K562 (cell line): Measurements from ENCODE around the gene USB1. TPM values are rescaled to one million over a fixed set of nuclear protein-coding genes. Genes with fewer than 3 reads are reported as not detected.

Experiments used
- CBFA2T3 ChIP-seq: fragments of 450-650 bp; IDR thresholded peaks from 2 replicates; pipeline ENCODE4 v1.6.1; 2017
- CEBPB ChIP-seq: fragments of 450-650 bp; IDR thresholded peaks from 2 replicates; pipeline ENCODE4 v1.6.1; 2016; ENCODE audit warnings: missing genetic modification characterization, missing compliant biosample characterization
- CLOCK ChIP-seq: fragments of 250-450 bp; sonication (Bioruptor Pico); IDR thresholded peaks from 2 replicates; pipeline ENCODE4 v1.4.0; 2020; ENCODE audit warnings: mild to moderate bottlenecking, moderate library complexity, borderline replicate concordance
- E2F1 ChIP-seq: sonication (generic); formaldehyde crosslinking; IDR thresholded peaks from 2 replicates; pipeline ENCODE4 v1.8.1; 2023; ENCODE audit warnings: mild to moderate bottlenecking, missing genetic modification reagents, moderate library complexity
- ELK1 ChIP-seq: sonication (generic); formaldehyde crosslinking; IDR thresholded peaks from 2 replicates; pipeline ENCODE4 v1.8.1; 2022; ENCODE audit warnings: missing genetic modification reagents
- EP400 ChIP-seq: fragments of 450-650 bp; IDR thresholded peaks from 2 replicates; pipeline ENCODE4 v1.6.1; 2017; ENCODE audit warnings: antibody characterized with exemption, mild to moderate bottlenecking, moderate library complexity
- GATAD2B ChIP-seq: fragments of 450-650 bp; IDR thresholded peaks from 2 replicates; pipeline ENCODE4 v1.6.1; 2017; ENCODE audit warnings: mild to moderate bottlenecking, borderline replicate concordance
- HNRNPH1 ChIP-seq: fragments of 200-400 bp; formaldehyde crosslinking; optimal IDR thresholded peaks from 2 replicates; pipeline ENCODE3; 2017; ENCODE audit warnings: low read depth, mild to moderate bottlenecking, low read length, moderate library complexity
- MCM2 ChIP-seq: fragments of 450-650 bp; IDR thresholded peaks from 2 replicates; pipeline ENCODE4 v1.6.1; 2017; ENCODE audit warnings: low read depth, mild to moderate bottlenecking
- MGA ChIP-seq: fragments of 450-650 bp; IDR thresholded peaks from 2 replicates; pipeline ENCODE4 v1.6.1; 2016; ENCODE audit warnings: mild to moderate bottlenecking, moderate library complexity
- XRCC5 ChIP-seq: fragments of 200-400 bp; formaldehyde crosslinking; IDR thresholded peaks from 2 replicates; pipeline ENCODE4 v1.6.1; 2017; ENCODE audit warnings: low read depth, mild to moderate bottlenecking, low read length
- ZNF551 ChIP-seq: fragments of 250-450 bp; sonication (Bioruptor Pico); IDR thresholded peaks from 2 replicates; pipeline ENCODE4 v1.5.0; 2021; ENCODE audit warnings: mild to moderate bottlenecking, moderate library complexity
- polyA plus RNA-seq, 8 experiments: library from polyadenylated mRNA; depleted of rRNA in 4 of 8; stranded (reverse) in 5 of 8; unstranded in 3 of 8; fragments of >200 nt; fragmentation: Nextera tagmentation in 2 of 8; fragmentation: Illumina TruSeq in 1 of 8; extraction: Ambion mirVana in 2 of 8; extraction: Trizol in 1 of 8; gene quantifications; 2 replicates each; pipeline versions ENCODE4 v1.2.1 to v1.2.3, GENCODE V29; 2011 to 2014; ENCODE audit warnings: inconsistent platforms in 1 of 8, missing spikeins in 1 of 8
- total RNA-seq, 7 experiments: library from RNA; depleted of rRNA in 6 of 7; stranded (reverse); fragments of >200 nt in 6 of 7; fragmentation: Illumina TruSeq in 2 of 7; extraction: Trizol in 2 of 7; gene quantifications; 2 replicates each; pipeline versions ENCODE4 v1.2.1 to v1.2.3, GENCODE V29; 2011 to 2021; ENCODE audit warnings: low replicate concordance in 1 of 7

The USB1 gene
- total and polyA plus RNA-seq, 9 of the 15 experiments (the other 6 are each of a cell fraction or from before 2014, with no cell fraction given) = 11.6 to 73.6 (median 19.4) TPM

- TF ChIP-seq ELK1 (no peak), CEBPB (tag) (no peak), HNRNPH1 (no peak), MCM2 (no peak), CLOCK (CRISPR knock-in tag) (no peak), GATAD2B (0 out of 2 replicates have a peak, but pooled peaks have one; percentile 62), MGA (no peak), EP400 (peak; percentile 14; the same call in 1 of the 2 replicates), XRCC5 (peak; percentile 27; the same call in 1 of the 2 replicates), ZNF551 (no peak), CBFA2T3 (peak; percentile 96), E2F1 (CRISPR knock-in tag) (no peak)
Measured at GRCh38 chr16:57976331-57976796, 24.8 kb upstream of the USB1 start (continued).
